ENCODE results near the gene SCYGR4.

The SCYGR4 gene, protein sequence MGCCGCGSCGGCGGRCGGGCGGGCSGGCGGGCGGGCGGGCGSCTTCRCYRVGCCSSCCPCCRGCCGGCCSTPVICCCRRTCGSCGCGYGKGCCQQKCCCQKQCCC

DNA sequence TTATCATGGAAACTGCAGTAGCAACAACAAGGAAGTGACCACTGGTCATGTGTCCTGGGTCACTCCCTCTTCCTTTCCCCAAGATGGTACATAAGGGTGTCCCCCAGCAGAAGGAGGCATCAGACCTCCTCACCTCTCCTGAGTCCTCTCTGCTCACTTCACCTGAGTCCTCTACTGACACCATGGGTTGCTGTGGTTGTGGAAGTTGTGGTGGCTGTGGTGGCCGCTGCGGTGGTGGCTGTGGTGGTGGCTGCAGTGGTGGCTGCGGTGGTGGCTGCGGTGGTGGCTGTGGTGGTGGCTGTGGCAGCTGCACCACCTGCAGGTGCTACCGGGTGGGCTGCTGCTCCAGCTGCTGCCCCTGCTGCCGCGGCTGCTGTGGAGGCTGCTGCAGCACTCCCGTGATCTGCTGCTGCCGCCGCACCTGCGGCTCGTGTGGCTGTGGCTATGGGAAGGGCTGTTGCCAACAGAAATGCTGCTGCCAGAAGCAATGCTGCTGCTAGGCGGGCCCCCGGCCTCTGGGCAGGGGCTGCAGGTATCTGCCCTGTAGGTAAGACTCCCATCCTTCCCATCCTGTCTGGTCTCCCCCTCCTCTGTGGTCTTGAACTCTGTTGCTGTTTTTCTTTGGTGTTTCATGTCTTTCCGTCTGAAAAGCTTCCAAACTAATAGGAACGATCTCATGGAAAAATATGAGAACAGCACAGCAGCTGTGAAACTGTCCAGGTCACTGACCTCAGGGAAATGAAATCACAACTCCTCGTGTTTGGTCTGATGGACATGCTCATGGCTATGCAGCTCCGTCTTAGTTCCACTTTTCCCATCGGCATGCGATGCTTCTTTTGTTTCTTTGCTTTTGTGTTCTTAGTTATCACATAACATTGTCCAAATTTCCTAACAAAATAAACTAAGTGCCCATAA lies at the start of gene SCYGR4:
TSS of gene SCYGR4 (plus strand) at position 183 of the 915 bp plus-strand sequence. CDS start at position 183, 0 bp downstream.
- no peaks in the 10 kb centered on the region for H3K36me3 ChIP-seq (ENCODE audit: control insufficient read depth, insufficient read depth, low read length)
- no peak within 1 kb of the TSS for H3K4me3 ChIP-seq (ENCODE audit: low read length)
- H3K27me3 ChIP-seq (ENCODE audit: control insufficient read depth, insufficient read depth, low read length): no peaks in the 10 kb centered on the region
- no peak within 1 kb of the TSS for H3K9ac ChIP-seq (ENCODE audit: low read length)
- no peaks in the 10 kb centered on the region for H3K4me1 ChIP-seq (ENCODE audit: control insufficient read depth, insufficient read depth, low read length)
- H3K9me3 ChIP-seq (ENCODE audit: control insufficient read depth, low read length): no peaks in the 10 kb centered on the region

DNA sequence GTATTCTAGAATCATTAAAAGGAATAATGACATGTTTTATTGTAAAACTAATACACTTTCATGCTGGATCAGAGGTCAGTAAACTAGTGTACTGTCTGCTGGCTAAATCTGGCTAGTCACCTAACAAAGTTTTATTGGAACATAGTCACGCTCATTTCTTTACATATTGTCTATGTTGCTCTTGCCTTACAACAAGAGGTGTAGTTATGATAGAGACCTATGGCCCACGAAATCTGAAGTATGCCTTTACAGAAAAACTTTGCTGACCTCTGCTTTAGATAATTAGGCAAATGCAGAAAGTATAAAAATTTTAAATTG lies 48.5 kb upstream of the SCYGR4 start:
- no peaks in the 10 kb centered on the region for H3K9me3 ChIP-seq (ENCODE audit: control insufficient read depth, low read length)
- no peaks in the 10 kb centered on the region for H3K27me3 ChIP-seq (ENCODE audit: control insufficient read depth, insufficient read depth, low read length)
- H3K9ac ChIP-seq (ENCODE audit: low read length): no peak overlapping the region
- no peaks in the 10 kb centered on the region for H3K4me1 ChIP-seq (ENCODE audit: control insufficient read depth, insufficient read depth, low read length)
- H3K36me3 ChIP-seq (ENCODE audit: control insufficient read depth, insufficient read depth, low read length): no peaks in the 10 kb centered on the region
- no peak overlapping the region for H3K4me3 ChIP-seq (ENCODE audit: low read length)

DNA sequence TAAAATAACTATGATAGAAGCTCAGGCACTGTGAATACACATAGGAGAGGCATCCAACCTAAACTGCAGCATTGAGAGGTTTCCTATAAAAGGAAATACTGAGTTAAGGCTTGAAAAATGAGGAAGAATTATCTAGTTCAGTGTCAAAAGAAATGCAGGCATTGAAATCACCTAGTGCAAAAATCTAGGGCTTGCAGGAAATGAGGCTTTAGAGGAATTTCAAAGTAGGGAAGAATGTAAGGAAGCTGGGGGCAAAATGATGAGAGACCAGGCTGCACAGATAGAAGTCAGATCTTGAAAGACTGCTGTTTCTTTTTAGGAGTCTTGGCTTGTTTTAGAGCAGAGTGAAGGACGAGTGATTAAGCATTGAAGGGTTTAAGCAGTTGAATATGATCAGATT lies 46.7 kb upstream of the SCYGR4 start:
- no peaks in the 10 kb centered on the region for H3K27me3 ChIP-seq (ENCODE audit: control insufficient read depth, insufficient read depth, low read length)
- H3K36me3 ChIP-seq (ENCODE audit: control insufficient read depth, insufficient read depth, low read length): no peaks in the 10 kb centered on the region
- H3K9ac ChIP-seq (ENCODE audit: low read length): no peak overlapping the region
- no peaks in the 10 kb centered on the region for H3K9me3 ChIP-seq (ENCODE audit: control insufficient read depth, low read length)
- H3K4me3 ChIP-seq (ENCODE audit: low read length): no peak overlapping the region
- no peaks in the 10 kb centered on the region for H3K4me1 ChIP-seq (ENCODE audit: control insufficient read depth, insufficient read depth, low read length)

DNA sequence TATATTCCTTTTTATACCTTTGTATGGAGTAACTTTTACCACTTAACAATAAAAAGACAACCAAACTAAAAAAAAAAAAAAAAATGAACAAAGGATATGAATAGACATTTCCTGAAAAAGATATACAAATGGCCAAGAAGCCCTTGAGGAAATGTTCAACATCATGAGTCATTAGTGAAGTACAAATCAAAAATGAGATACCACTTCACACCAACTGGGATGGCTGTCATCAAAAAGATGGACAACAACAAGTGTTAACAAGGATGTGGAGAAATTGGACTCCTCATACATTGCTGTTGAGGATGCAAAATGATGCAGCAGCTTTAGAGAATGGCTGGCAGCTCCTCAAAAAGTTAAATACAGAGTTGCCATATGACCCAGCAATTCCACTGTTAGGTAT lies 41.2 kb upstream of the SCYGR4 start:
- H3K27me3 ChIP-seq (ENCODE audit: control insufficient read depth, insufficient read depth, low read length): no peaks in the 10 kb centered on the region
- no peaks in the 10 kb centered on the region for H3K4me1 ChIP-seq (ENCODE audit: control insufficient read depth, insufficient read depth, low read length)
- H3K36me3 ChIP-seq (ENCODE audit: control insufficient read depth, insufficient read depth, low read length): no peaks in the 10 kb centered on the region
- no peak overlapping the region for H3K9ac ChIP-seq (ENCODE audit: low read length)
- no peaks in the 10 kb centered on the region for H3K9me3 ChIP-seq (ENCODE audit: control insufficient read depth, low read length)
- H3K4me3 ChIP-seq (ENCODE audit: low read length): no peak overlapping the region

DNA sequence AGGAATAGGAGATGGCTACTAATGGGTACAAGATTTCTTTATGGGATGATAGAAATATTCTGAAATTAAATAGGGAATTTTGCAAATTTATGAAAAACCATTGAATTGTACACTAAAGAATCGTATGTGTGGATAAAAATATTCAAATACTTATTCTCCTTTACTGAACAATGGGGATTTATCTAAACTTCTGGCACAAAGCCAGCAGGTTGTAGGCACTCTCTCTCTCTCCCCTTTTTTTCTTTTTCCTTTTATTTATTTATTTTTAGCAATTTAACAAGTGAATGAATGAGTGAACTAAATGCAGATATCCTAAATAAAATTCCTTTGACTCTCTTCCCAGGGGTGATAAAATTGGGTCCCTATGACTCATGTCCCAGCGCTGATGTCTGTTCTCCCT lies 40.5 kb upstream of the SCYGR4 start:
- no peak overlapping the region for H3K4me3 ChIP-seq (ENCODE audit: low read length)
- no peaks in the 10 kb centered on the region for H3K27me3 ChIP-seq (ENCODE audit: control insufficient read depth, insufficient read depth, low read length)
- H3K9ac ChIP-seq (ENCODE audit: low read length): no peak overlapping the region
- H3K4me1 ChIP-seq (ENCODE audit: control insufficient read depth, insufficient read depth, low read length): no peaks in the 10 kb centered on the region
- H3K36me3 ChIP-seq (ENCODE audit: control insufficient read depth, insufficient read depth, low read length): no peaks in the 10 kb centered on the region
- H3K9me3 ChIP-seq (ENCODE audit: control insufficient read depth, low read length): no peaks in the 10 kb centered on the region

DNA sequence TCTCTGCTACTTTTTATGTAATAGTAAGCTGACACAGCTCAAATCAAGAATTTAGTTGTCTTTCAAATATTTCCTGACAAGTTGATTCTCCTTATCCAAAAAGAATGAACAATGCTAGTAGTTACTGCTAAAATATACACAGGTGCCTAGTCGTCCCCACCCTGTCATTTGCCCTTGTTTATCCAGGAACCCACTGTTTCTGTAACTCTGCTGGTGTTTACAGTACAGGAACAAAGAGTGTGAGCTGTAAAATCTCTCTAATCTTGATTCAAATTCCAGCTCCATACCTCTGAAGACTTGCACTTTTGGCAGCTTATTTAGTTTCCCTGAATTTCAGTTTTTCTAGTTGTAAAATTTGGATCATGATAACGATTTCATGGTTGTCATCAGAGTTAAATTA lies 39.7 kb upstream of the SCYGR4 start:
- Histone ChIP-seq H3K9me3 (ENCODE audit: control insufficient read depth, low read length) (no peaks in the 10 kb centered on the region), H3K27me3 (ENCODE audit: control insufficient read depth, insufficient read depth, low read length) (no peaks in the 10 kb centered on the region), H3K4me3 (ENCODE audit: low read length) (no peak overlapping the region), H3K9ac (ENCODE audit: low read length) (no peak overlapping the region), H3K4me1 (ENCODE audit: control insufficient read depth, insufficient read depth, low read length) (no peaks in the 10 kb centered on the region), H3K36me3 (ENCODE audit: control insufficient read depth, insufficient read depth, low read length) (no peaks in the 10 kb centered on the region)

DNA sequence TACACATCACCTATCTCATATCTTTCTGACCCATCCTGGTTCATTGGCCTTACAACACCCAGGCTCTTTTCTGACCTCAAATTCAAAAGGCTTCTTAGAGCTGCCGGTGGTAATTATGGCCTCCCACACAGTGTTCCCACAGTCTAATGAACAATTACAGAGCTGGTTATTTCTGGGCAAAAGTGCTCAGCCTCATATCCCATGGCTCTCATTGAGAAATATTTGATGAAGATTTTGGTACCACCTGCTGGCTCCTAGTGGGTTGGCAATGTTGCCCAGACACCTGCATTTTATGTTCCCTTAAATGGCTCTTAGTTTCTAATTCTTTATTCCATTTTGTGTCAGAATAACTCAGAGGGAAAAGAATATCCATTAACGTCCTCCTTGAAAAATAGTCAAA lies 38.7 kb upstream of the SCYGR4 start:
- H3K9ac ChIP-seq (ENCODE audit: low read length): no peak overlapping the region
- no peaks in the 10 kb centered on the region for H3K9me3 ChIP-seq (ENCODE audit: control insufficient read depth, low read length)
- H3K4me3 ChIP-seq (ENCODE audit: low read length): no peak overlapping the region
- no peaks in the 10 kb centered on the region for H3K27me3 ChIP-seq (ENCODE audit: control insufficient read depth, insufficient read depth, low read length)
- H3K36me3 ChIP-seq (ENCODE audit: control insufficient read depth, insufficient read depth, low read length): no peaks in the 10 kb centered on the region
- no peaks in the 10 kb centered on the region for H3K4me1 ChIP-seq (ENCODE audit: control insufficient read depth, insufficient read depth, low read length)

DNA sequence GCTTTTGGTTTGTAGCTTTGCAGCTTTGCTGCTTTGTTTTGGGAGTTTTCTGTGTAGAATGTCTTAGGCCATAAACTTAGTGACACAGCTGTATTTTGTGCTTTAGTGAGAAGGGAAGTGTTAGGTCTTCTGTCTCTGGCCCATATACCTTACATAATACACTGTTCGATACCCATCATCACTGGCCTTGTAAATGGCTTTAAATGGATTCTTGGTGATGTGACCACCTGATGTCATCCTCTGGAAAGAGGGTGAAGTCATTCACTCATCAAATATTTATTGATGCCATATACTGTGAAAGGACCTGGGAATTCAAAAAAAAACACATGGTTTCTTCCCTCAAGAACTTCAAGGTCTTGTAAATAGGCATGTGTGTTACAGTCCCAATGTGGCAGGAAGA lies 37.5 kb upstream of the SCYGR4 start:
- H3K4me3 ChIP-seq (ENCODE audit: low read length): no peak overlapping the region
- no peaks in the 10 kb centered on the region for H3K36me3 ChIP-seq (ENCODE audit: control insufficient read depth, insufficient read depth, low read length)
- no peaks in the 10 kb centered on the region for H3K4me1 ChIP-seq (ENCODE audit: control insufficient read depth, insufficient read depth, low read length)
- H3K9me3 ChIP-seq (ENCODE audit: control insufficient read depth, low read length): no peaks in the 10 kb centered on the region
- H3K27me3 ChIP-seq (ENCODE audit: control insufficient read depth, insufficient read depth, low read length): no peaks in the 10 kb centered on the region
- no peak overlapping the region for H3K9ac ChIP-seq (ENCODE audit: low read length)

DNA sequence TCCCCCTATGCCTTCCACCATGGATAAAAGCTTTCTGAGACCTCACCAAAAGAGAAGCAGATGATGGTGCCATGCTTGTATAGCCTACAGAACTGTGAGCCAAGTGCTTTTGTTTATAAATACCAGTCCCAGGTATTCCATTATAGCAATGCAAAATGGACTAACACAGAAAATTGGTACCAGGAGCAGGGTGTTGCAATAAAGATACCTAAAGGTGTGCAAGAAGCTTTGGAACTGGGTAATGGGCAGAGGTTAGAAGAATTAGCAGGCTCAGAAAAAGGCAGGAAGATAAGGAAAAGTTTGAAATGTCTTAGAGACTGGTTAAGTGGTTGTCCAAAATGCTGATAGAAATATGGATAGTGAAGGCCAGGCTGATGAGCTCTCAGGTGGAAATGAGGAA lies 34.9 kb upstream of the SCYGR4 start:
- no peak overlapping the region for H3K4me3 ChIP-seq (ENCODE audit: low read length)
- no peaks in the 10 kb centered on the region for H3K27me3 ChIP-seq (ENCODE audit: control insufficient read depth, insufficient read depth, low read length)
- H3K9ac ChIP-seq (ENCODE audit: low read length): no peak overlapping the region

DNA sequence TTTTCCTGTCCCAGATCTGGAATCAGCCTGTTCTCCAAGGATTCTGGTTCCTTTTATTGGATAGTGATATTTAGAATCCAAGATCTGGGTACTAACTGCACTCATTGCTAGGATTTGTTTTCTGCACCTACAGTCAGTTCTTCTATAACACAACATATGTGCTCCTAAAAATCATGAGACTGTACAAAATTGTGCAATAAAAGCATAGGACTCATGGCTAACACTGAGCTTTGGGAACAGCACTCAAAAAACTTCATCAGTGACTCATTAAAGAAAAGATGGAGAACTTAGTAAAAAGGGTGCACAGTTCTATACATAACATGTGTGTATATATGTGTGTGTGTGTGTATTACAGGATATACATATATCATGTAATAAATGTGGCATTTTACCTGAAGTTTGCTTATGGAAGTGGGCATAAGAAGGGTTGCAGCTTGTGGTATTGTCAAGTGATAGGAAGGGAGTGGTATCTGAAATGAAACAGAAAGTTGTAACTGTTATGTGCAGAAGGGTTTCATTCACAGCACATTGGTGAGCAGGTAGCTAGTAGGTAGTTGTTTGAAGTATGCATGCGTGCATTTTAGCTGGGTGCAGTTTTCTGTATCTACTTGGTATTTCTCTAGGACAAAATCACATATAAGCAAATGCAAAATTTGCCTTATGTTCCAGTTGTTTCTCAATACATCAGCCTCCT lies 24.5 kb upstream of the SCYGR4 start:
- Histone ChIP-seq H3K27me3 (ENCODE audit: control insufficient read depth, insufficient read depth, low read length) (no peaks in the 10 kb centered on the region), H3K4me1 (ENCODE audit: control insufficient read depth, insufficient read depth, low read length) (no peaks in the 10 kb centered on the region), H3K9ac (ENCODE audit: low read length) (no peak overlapping the region), H3K4me3 (ENCODE audit: low read length) (no peak overlapping the region), H3K36me3 (ENCODE audit: control insufficient read depth, insufficient read depth, low read length) (no peaks in the 10 kb centered on the region), H3K9me3 (ENCODE audit: control insufficient read depth, low read length) (no peaks in the 10 kb centered on the region)

More for the DNA sequence above, 34.9 kb upstream of the SCYGR4 start:
- Histone ChIP-seq H3K36me3 (ENCODE audit: control insufficient read depth, insufficient read depth, low read length) (no peaks in the 10 kb centered on the region), H3K4me1 (ENCODE audit: control insufficient read depth, insufficient read depth, low read length) (no peaks in the 10 kb centered on the region), H3K9me3 (ENCODE audit: control insufficient read depth, low read length) (no peaks in the 10 kb centered on the region)

DNA sequence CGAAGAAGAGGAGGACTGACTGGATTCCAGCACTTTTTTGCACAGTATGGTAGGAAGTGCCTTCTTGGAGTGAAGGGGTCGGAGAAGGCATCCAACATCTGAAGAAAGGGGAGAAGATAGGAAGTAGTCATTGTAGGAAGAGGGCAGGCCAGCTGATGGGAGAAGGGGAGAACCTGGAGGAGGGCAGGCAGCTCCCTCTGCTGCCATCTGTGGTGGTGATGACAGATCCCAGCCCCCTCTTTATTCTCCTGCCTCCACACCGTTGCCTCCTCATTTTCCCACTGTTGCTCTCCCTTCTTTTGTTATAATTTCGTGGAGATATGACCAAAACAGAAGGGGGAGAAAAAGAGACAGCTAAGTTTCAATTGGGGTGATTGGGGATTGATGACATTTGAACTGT lies 21.5 kb upstream of the SCYGR4 start:
- H3K4me3 ChIP-seq (ENCODE audit: low read length): no peak overlapping the region
- no peaks in the 10 kb centered on the region for H3K36me3 ChIP-seq (ENCODE audit: control insufficient read depth, insufficient read depth, low read length)
- no peaks in the 10 kb centered on the region for H3K27me3 ChIP-seq (ENCODE audit: control insufficient read depth, insufficient read depth, low read length)
- H3K9me3 ChIP-seq (ENCODE audit: control insufficient read depth, low read length): no peaks in the 10 kb centered on the region
- no peak overlapping the region for H3K9ac ChIP-seq (ENCODE audit: low read length)
- no peaks in the 10 kb centered on the region for H3K4me1 ChIP-seq (ENCODE audit: control insufficient read depth, insufficient read depth, low read length)

DNA sequence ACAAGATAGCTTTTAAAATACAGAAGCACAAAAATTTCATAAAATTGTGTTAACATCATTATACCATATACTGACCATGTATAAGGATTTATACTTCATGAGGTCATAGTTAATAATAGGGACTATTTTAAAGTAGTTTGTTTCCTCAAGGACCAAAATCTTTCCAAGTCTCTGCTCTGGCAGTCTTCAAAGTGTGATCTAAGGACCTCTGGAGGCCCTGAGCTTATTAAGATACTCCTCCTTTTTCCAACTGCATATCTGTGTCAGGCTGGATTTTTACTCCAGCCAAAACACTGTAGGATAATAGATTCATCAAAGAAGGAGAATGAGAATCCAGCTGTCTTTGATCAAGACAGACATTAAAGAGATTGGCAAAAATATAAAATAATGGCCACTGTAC lies 20.3 kb upstream of the SCYGR4 start:
- Histone ChIP-seq H3K9ac (ENCODE audit: low read length) (no peak overlapping the region), H3K4me3 (ENCODE audit: low read length) (no peak overlapping the region), H3K9me3 (ENCODE audit: control insufficient read depth, low read length) (no peaks in the 10 kb centered on the region), H3K27me3 (ENCODE audit: control insufficient read depth, insufficient read depth, low read length) (no peaks in the 10 kb centered on the region), H3K4me1 (ENCODE audit: control insufficient read depth, insufficient read depth, low read length) (no peaks in the 10 kb centered on the region), H3K36me3 (ENCODE audit: control insufficient read depth, insufficient read depth, low read length) (no peaks in the 10 kb centered on the region)

Measured in mucosa of stomach (tissue), 1 donor.